GM18907 (cell line): Measurements from ENCODE around the gene RBFOX2.

ENCODE experiments used
- ATAC-seq: cut with Tn5 transposase; IDR thresholded peaks from one replicate; pipeline ENCODE4 v1.9.1; 2021; ENCODE audit warnings: mild to moderate bottlenecking, moderate library complexity; ENCODE audit not compliant: unreplicated experiment

RBFOX2 gene

GRCh38 chr22:35873426-35873825 is 155.2 kb downstream of the RBFOX2 start:
- ATAC-seq: no peak

GRCh38 chr22:35872451-35872850 is 156.2 kb downstream of the RBFOX2 start:
- no peak for ATAC-seq

GRCh38 chr22:35870517-35871293 is 157.9 kb downstream of the RBFOX2 start:
- no peak for ATAC-seq

- ATAC-seq: no peak
Measured at GRCh38 chr22:35868938-35869337, 159.7 kb downstream of the RBFOX2 start.

- no peak for ATAC-seq
Measured at GRCh38 chr22:35866651-35867050, 162.0 kb downstream of the RBFOX2 start.

GRCh38 chr22:35864545-35865165 is 164.0 kb downstream of the RBFOX2 start:
- no peak for ATAC-seq

GRCh38 chr22:35863432-35863831 is 165.2 kb downstream of the RBFOX2 start:
- ATAC-seq: no peak

- no peak for ATAC-seq
Measured at GRCh38 chr22:35862697-35863096, 165.9 kb downstream of the RBFOX2 start.

GRCh38 chr22:35861451-35861850 is 167.2 kb downstream of the RBFOX2 start:
- ATAC-seq: no peak

- no peak for ATAC-seq
Measured at GRCh38 chr22:35860837-35861236, 167.8 kb downstream of the RBFOX2 start.

GRCh38 chr22:35860087-35860733 is 168.4 kb downstream of the RBFOX2 start:
- ATAC-seq: no peak

- no peak for ATAC-seq
Measured at GRCh38 chr22:35854334-35854733, 174.3 kb downstream of the RBFOX2 start.

GRCh38 chr22:35852076-35852475 is 176.5 kb downstream of the RBFOX2 start:
- no peak for ATAC-seq

GRCh38 chr22:35850831-35851230 is 177.8 kb downstream of the RBFOX2 start:
- ATAC-seq: no peak

- no peak for ATAC-seq
Measured at GRCh38 chr22:35846804-35847203, 181.8 kb downstream of the RBFOX2 start.

GRCh38 chr22:35844886-35845285 is 183.7 kb downstream of the RBFOX2 start:
- no peak for ATAC-seq

GRCh38 chr22:35842954-35843353 is 185.7 kb downstream of the RBFOX2 start:
- no peak for ATAC-seq

- ATAC-seq: no peak
Measured at GRCh38 chr22:35842519-35842913, 186.1 kb downstream of the RBFOX2 start.

GRCh38 chr22:35841907-35842518 is 186.6 kb downstream of the RBFOX2 start:
- no peak for ATAC-seq

- no peak for ATAC-seq
Measured at GRCh38 chr22:35840302-35840739, 188.3 kb downstream of the RBFOX2 start.

GRCh38 chr22:35839841-35840301 is 188.8 kb downstream of the RBFOX2 start:
- no peak for ATAC-seq
